Measurements from ENCODE around the gene POLE.

DNA sequence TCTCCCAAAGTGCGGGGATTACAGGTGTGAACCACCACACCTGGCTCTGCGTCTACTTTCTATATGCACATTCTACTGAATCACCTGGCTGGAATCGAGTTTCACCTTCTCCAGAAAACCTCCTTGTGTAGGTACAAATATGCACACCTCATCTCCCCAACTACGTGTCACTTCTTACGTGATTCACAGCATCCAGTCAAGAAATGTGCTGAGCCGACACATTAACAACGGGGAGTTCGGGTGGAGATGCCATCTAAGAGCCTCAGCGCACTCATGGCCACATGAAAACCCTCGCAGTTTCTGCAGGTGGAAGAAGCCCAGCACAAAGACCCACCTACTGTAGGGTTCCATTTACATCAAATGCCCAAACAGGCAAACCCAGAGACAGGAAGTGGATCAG lies 39.3 kb downstream of the POLE start:
- no peak for TF ChIP-seq NR2C2 (IDR thresholded peaks at IDR 0.05; ENCODE audit: borderline replicate concordance, control insufficient read depth, insufficient read length, low read depth)
- no peak for TF ChIP-seq TBL1XR1 (IDR thresholded peaks at IDR 0.05; ENCODE audit: low read depth, low read length)
- no peak for TF ChIP-seq CTCF (IDR thresholded peaks at IDR 0.05 in 2 of 3, conservative IDR thresholded peaks at IDR 0.05 in 1 of 3; ENCODE audit: control insufficient read depth in 2 of 3, extremely low read depth in 1 of 3, insufficient read depth in 1 of 3, low read depth in 3 of 3, low read length in 3 of 3)
- TF ChIP-seq TCF7 (IDR thresholded peaks at IDR 0.05; ENCODE audit: borderline replicate concordance): no peak
- TF ChIP-seq CHD4 (IDR thresholded peaks at IDR 0.05): no peak
- TF ChIP-seq SPI1 (IDR thresholded peaks at IDR 0.05; ENCODE audit: borderline replicate concordance, insufficient read depth, low read depth, low read length): no peak
- TF ChIP-seq RFX5 (IDR thresholded peaks at IDR 0.05; ENCODE audit: low read depth, low read length): no peak
- no peak for TF ChIP-seq PAX8 (IDR thresholded peaks at IDR 0.05)
- TF ChIP-seq RBBP5 (conservative IDR thresholded peaks at IDR 0.05): no peak
- TF ChIP-seq, protein P1, sequence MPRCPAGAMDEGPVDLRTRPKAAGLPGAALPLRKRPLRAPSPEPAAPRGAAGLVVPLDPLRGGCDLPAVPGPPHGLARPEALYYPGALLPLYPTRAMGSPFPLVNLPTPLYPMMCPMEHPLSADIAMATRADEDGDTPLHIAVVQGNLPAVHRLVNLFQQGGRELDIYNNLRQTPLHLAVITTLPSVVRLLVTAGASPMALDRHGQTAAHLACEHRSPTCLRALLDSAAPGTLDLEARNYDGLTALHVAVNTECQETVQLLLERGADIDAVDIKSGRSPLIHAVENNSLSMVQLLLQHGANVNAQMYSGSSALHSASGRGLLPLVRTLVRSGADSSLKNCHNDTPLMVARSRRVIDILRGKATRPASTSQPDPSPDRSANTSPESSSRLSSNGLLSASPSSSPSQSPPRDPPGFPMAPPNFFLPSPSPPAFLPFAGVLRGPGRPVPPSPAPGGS (IDR thresholded peaks at IDR 0.05; ENCODE audit: borderline replicate concordance, insufficient read depth, low read depth, low read length, poor library complexity, severe bottlenecking): no peak
- TF ChIP-seq, protein P2, sequence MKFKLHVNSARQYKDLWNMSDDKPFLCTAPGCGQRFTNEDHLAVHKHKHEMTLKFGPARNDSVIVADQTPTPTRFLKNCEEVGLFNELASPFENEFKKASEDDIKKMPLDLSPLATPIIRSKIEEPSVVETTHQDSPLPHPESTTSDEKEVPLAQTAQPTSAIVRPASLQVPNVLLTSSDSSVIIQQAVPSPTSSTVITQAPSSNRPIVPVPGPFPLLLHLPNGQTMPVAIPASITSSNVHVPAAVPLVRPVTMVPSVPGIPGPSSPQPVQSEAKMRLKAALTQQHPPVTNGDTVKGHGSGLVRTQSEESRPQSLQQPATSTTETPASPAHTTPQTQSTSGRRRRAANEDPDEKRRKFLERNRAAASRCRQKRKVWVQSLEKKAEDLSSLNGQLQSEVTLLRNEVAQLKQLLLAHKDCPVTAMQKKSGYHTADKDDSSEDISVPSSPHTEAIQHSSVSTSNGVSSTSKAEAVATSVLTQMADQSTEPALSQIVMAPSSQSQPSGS (IDR thresholded peaks at IDR 0.05; ENCODE audit: low read length): no peak

Measured in GM12878 (cell line).